NT2/D1 (cell line): ENCODE measurements around the gene WDR19.

Source experiments
- SUZ12 ChIP-seq: IDR thresholded peaks from 2 replicates; pipeline ENCODE4 v1.6.1; 2011; ENCODE audit not compliant: insufficient read length, insufficient read depth; ENCODE audit errors: extremely low read depth
- YY1 ChIP-seq: IDR thresholded peaks from 2 replicates; pipeline ENCODE4 v1.6.1; 2011; ENCODE audit not compliant: insufficient read length, insufficient read depth
- ZNF274 ChIP-seq: IDR thresholded peaks from 2 replicates; pipeline ENCODE4 v1.6.1; 2011; ENCODE audit warnings: mild to moderate bottlenecking, low read depth, low read length

DNA sequence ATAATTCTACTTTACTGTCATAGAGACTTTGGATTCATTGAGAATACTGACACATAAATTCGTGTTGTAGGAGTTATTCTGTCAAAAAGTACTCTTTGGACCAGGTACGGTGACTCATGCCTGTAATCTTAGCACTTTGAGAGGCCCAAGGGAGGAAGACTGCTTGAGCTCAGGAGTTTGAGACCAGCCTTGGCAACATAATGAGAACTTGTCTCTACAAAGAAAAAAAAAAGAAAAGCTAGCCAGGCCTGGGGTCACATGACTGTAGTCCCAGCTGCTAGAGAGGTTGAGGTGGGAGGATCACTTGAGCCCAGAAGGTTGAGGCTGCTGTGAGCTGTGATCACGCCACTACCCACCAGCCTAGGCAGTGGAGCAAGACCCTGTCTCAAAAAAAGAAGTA, 54.9 kb downstream of the WDR19 start:
- TF ChIP-seq ZNF274 (no peak), YY1 (no peak), SUZ12 (no peak)
